ENCODE data around the gene POLR2A. TPM values are rescaled to one million over a fixed set of nuclear protein-coding genes. Genes with fewer than 3 reads are reported as not detected.

Gene POLR2A
- total RNA-seq, 4 donors from 2014 or later, result 19.7 to 167 (median 77.6) TPM

- DNase-seq, result no peak
- H3K27me3 ChIP-seq, result no peaks in the 10 kb centered on the region
- no peaks in the 10 kb centered on the region for H3K36me3 ChIP-seq
- H3K4me1 ChIP-seq, result no peaks in the 10 kb centered on the region
- intact Hi-C loops (cut with DNase I; ENCODE audit: low total_unique reads), result no loop called here
- no peak overlapping the region for H3K27ac ChIP-seq
- no peak overlapping the region for H3K4me3 ChIP-seq
- TF ChIP-seq CTCF (IDR thresholded peaks at IDR 0.05) (no peak), POLR2A (IDR thresholded peaks at IDR 0.05) (no peak)
- no peaks in the 10 kb centered on the region for H3K9me3 ChIP-seq
These were observed 23.1 kb upstream of the POLR2A start for GRCh38 chr17:7460850-7461660.

DNA sequence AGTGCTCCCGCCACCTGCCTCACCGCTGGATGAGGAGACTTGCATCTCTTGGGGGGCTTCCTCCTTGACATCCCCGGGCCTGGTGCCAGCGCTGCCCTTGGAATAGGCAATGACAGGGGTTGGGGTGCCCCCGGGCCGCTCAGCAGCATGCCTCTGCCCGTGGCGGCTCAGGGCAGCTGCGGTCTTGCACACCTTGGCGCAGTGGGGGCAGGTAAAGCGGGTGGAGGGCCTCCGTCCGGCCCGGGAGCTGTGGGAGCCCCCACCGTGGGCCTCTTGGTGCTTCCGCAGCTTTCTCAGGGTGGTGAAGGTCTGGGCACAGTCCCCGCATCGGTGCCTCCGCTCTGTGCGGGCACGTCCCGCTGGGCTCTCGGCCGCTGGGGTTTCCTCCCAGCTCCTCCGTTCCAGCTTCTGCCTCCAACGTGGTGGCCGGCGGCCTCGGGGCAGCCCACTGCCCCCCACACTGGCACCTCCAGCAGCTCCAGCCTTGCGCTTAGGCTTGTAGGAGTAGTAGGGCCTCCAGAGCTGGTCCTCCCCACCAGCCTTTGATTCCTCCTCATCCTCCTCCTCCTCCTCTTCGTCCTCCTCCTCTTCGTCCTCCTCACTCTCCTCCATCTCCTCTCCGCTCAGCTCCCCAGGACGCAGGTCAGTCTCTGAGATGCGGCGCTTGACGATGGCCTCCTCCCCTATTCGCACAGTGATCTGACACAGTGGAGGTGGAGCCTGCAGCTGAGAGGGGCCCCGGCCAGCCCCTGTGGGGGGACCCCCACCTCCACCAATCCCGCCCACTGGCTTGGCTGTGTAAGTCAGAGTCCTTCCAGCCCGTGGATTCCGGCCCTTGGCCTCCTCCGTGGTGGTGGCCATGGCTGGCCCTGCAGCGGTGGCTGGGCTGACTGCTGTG is 21.4 kb upstream of the POLR2A start:
- H3K4me1 ChIP-seq, result peaks cover 0 to 8% of the 10 kb centered on the region in 2 donors
- H3K9me3 ChIP-seq, result no peaks in the 10 kb centered on the region
- H3K36me3 ChIP-seq, result no peaks in the 10 kb centered on the region
- TF ChIP-seq POLR2A (IDR thresholded peaks at IDR 0.05) (no peak), CTCF (IDR thresholded peaks at IDR 0.05) (no peak)
- no peak overlapping the region for H3K4me3 ChIP-seq
- intact Hi-C loops (cut with DNase I; ENCODE audit: low total_unique reads), result no loop called here
- H3K27ac ChIP-seq, result no peak overlapping the region
- no peaks in the 10 kb centered on the region for H3K27me3 ChIP-seq
- no peak for DNase-seq

DNA sequence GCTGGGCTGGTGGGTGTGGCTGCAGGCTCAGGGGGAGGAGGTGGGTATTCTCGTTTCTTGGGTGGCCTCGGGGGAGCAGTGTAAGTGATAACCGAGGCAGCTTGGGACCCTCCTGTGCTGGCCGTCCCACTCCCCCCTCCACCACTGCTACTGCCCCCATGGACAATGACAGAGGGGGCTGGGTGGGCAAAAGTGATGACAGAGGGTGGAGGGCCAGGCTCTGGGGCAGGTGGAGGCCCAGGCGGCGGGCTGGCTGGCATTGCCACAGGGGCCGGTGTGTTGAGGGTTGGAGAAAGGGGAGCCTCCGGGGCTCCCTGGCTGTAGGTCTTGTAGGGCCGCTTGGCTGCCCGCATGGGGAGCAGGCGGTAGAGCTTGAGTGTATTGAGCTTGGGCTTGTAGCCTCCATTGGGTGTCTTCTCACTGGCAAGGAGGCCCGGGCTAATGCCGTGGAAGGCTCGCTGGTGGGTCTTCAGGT is 20.8 kb upstream of the POLR2A start:
- Histone ChIP-seq H3K27ac (no peak overlapping the region), H3K4me3 (no peak overlapping the region)

GRCh38 chr17:7464081-7464480 is 20.1 kb upstream of the POLR2A start:
- Histone ChIP-seq H3K27me3 (no peaks in the 10 kb centered on the region), H3K36me3 (no peaks in the 10 kb centered on the region), H3K4me3 (no peak overlapping the region), H3K27ac (no peak overlapping the region), H3K4me1 (peaks cover 6 to 8% of the 10 kb centered on the region in 2 donors), H3K9me3 (no peaks in the 10 kb centered on the region)
- TF ChIP-seq POLR2A (IDR thresholded peaks at IDR 0.05) (no peak), CTCF (IDR thresholded peaks at IDR 0.05) (no peak)
- no peak for DNase-seq
- intact Hi-C loops (cut with DNase I; ENCODE audit: low total_unique reads), result no loop called here

More for the DNA sequence above, 20.8 kb upstream of the POLR2A start:
- DNase-seq, result no peak
- TF ChIP-seq POLR2A (IDR thresholded peaks at IDR 0.05) (no peak), CTCF (IDR thresholded peaks at IDR 0.05) (no peak)
- Histone ChIP-seq H3K9me3 (no peaks in the 10 kb centered on the region), H3K27me3 (no peaks in the 10 kb centered on the region), H3K4me1 (peaks cover 3 to 8% of the 10 kb centered on the region in 2 donors), H3K36me3 (no peaks in the 10 kb centered on the region)
- intact Hi-C loops (cut with DNase I; ENCODE audit: low total_unique reads), result no loop called here

Measured in uterus (tissue), 4 donors.